ENCODE measurements around the gene NEDD4L.
"Not testable (repeated sequence)": the region's sequence is repeated elsewhere in the genome, so short reads cannot be mapped to it uniquely, and the experiment has no call there.

The NEDD4L gene

GRCh38 chr18:58043491-58044369 is at the start of gene NEDD4L:
Gene NEDD4L, plus strand, starts transcription at chr18:58044226. Its CDS starts 435 bp downstream, at chr18:58044661.
- DNase-seq = peak; percentile 88

- DNase-seq = no peak
These were observed 48.7 kb upstream of the NEDD4L start for GRCh38 chr18:57995331-57995730.

- DNase-seq = not testable (repeated sequence)
These were observed 47.1 kb upstream of the NEDD4L start for GRCh38 chr18:57996894-57997293.

GRCh38 chr18:57997820-57998219 is 46.2 kb upstream of the NEDD4L start:
- DNase-seq = no peak

GRCh38 chr18:57998461-57998860 is 45.6 kb upstream of the NEDD4L start:
- DNase-seq = no peak

- DNase-seq = no peak
These were observed 39.7 kb upstream of the NEDD4L start for GRCh38 chr18:58004317-58004716.

- no peak for DNase-seq
These were observed 39.0 kb upstream of the NEDD4L start for GRCh38 chr18:58005011-58005410.

- DNase-seq = no peak
These were observed 38.0 kb upstream of the NEDD4L start for GRCh38 chr18:58005885-58006523.

- no peak for DNase-seq
These were observed 34.9 kb upstream of the NEDD4L start for GRCh38 chr18:58009166-58009565.

- no peak for DNase-seq
These were observed 33.8 kb upstream of the NEDD4L start for GRCh38 chr18:58010265-58010664.

GRCh38 chr18:58012356-58012755 is 31.7 kb upstream of the NEDD4L start:
- DNase-seq = no peak

GRCh38 chr18:58013241-58014211 is 30.5 kb upstream of the NEDD4L start:
- DNase-seq = no peak

- DNase-seq = peak; percentile 34
These were observed 28.8 kb upstream of the NEDD4L start for GRCh38 chr18:58015065-58015780.

GRCh38 chr18:58017267-58017666 is 26.8 kb upstream of the NEDD4L start:
- no peak for DNase-seq

GRCh38 chr18:58020567-58021107 is 23.4 kb upstream of the NEDD4L start:
- no peak for DNase-seq

- no peak for DNase-seq
These were observed 22.5 kb upstream of the NEDD4L start for GRCh38 chr18:58021504-58021903.

- no peak for DNase-seq
These were observed 20.9 kb upstream of the NEDD4L start for GRCh38 chr18:58023108-58023507.

- DNase-seq = no peak
These were observed 19.9 kb upstream of the NEDD4L start for GRCh38 chr18:58024139-58024538.

- no peak for DNase-seq
These were observed 18.8 kb upstream of the NEDD4L start for GRCh38 chr18:58025205-58025604.

- no peak for DNase-seq
These were observed 18.3 kb upstream of the NEDD4L start for GRCh38 chr18:58025733-58026132.

GRCh38 chr18:58026395-58026794 is 17.6 kb upstream of the NEDD4L start:
- no peak for DNase-seq

- no peak for DNase-seq
These were observed 17.2 kb upstream of the NEDD4L start for GRCh38 chr18:58026857-58027256.
